Measurements from ENCODE around the gene NBPF8.
A peak's percentile ranks its signal among the peaks of the same experiment; 100 is the strongest.
"Not testable (repeated sequence)": the region's sequence is repeated elsewhere in the genome, so short reads cannot be mapped to it uniquely, and the experiment has no call there.

The NBPF8 gene

GRCh38 chr1:120414911-120415480 is at the start of gene NBPF8:
Gene NBPF8 (plus strand): TSS chr1:120415035. CDS start chr1:120436523, 21,488 bp downstream.
- peak; percentile 75 for DNase-seq

GRCh38 chr1:120367709-120368108 is 47.1 kb upstream of the NBPF8 start:
- not testable (repeated sequence) for DNase-seq

- DNase-seq = not testable (repeated sequence)
These were observed 28.2 kb upstream of the NBPF8 start for GRCh38 chr1:120386651-120387050.

GRCh38 chr1:120388597-120389126 is 26.2 kb upstream of the NBPF8 start:
- not testable (repeated sequence) for DNase-seq

- DNase-seq = not testable (repeated sequence)
These were observed 23.5 kb upstream of the NBPF8 start for GRCh38 chr1:120391365-120391764.

- not testable (repeated sequence) for DNase-seq
These were observed 21.3 kb upstream of the NBPF8 start for GRCh38 chr1:120393316-120394232.

GRCh38 chr1:120405348-120405747 is 9.5 kb upstream of the NBPF8 start:
- not testable (repeated sequence) for DNase-seq

- DNase-seq = not testable (repeated sequence)
These were observed 384 bp upstream of the NBPF8 start for GRCh38 chr1:120414451-120414850.

GRCh38 chr1:120415492-120415961 is 692 bp downstream of the NBPF8 start:
- DNase-seq = peak; percentile 49

- not testable (repeated sequence) for DNase-seq
These were observed 10.2 kb downstream of the NBPF8 start for GRCh38 chr1:120425063-120425462.

GRCh38 chr1:120431626-120432025 is 16.8 kb downstream of the NBPF8 start:
- DNase-seq = not testable (repeated sequence)

GRCh38 chr1:120433831-120434230 is 19.0 kb downstream of the NBPF8 start:
- DNase-seq = not testable (repeated sequence)

- DNase-seq = not testable (repeated sequence)
These were observed 34.3 kb downstream of the NBPF8 start for GRCh38 chr1:120449124-120449523.
